Right lobe of liver (tissue), 4 donors: Measurements from ENCODE around the gene P4HA1.

Experiments used
- CTCF ChIP-seq, 4 donors: fragments of 200-600 bp in 3 of 4; fragments of 450-650 bp in 1 of 4; IDR thresholded peaks; one replicate each; pipeline versions ENCODE4 v1.5.1 to v1.8.0; 2016 to 2022; ENCODE audit warnings: antibody characterized with exemption in 4 of 4, mild to moderate bottlenecking in 2 of 4
- POLR2A ChIP-seq: fragments of 450-650 bp; IDR thresholded peaks from one replicate; pipeline ENCODE4 v1.6.1; 2017; ENCODE audit warnings: antibody characterized with exemption, mild to moderate bottlenecking
- donor health status: DM: no; HTN: no; CAD: no.
- donor health status: DM: no; HTN: no; CAD: no.
- donor health status: DM: no; HTN: yes; CAD: no.

- TF ChIP-seq POLR2A (no peak), CTCF (IDR thresholded peaks at IDR 0.05) (no peak)
Measured at GRCh38 chr10:73136627-73137026, 40.0 kb upstream of the P4HA1 start.
